Prostate gland (tissue), 2 donors: ENCODE data around the gene C20orf96.

Experiments used
- CTCF ChIP-seq, 4 experiments: fragments of 200-600 bp in 2 of 4; fragments of 450-650 bp in 2 of 4; sonication (generic) in 2 of 4; IDR thresholded peaks; 1 replicate in 3 of 4; 2 replicates in 1 of 4; pipeline ENCODE4 v1.5.1; 2016 to 2019; ENCODE audit warnings: antibody characterized with exemption in 4 of 4, mild to moderate bottlenecking in 2 of 4, moderate library complexity in 2 of 4
- POLR2A ChIP-seq: fragments of 450-650 bp; IDR thresholded peaks from one replicate; pipeline ENCODE4 v1.6.1; 2016; ENCODE audit warnings: antibody characterized with exemption, mild to moderate bottlenecking
- POLR2AphosphoS5 ChIP-seq: sonication (generic); formaldehyde crosslinking; IDR thresholded peaks from one replicate; pipeline ENCODE4 v1.6.1; 2017; ENCODE audit warnings: antibody characterized with exemption

GRCh38 chr20:271069-271468 lies 19.5 kb downstream of the C20orf96 start:
- TF ChIP-seq CTCF (IDR thresholded peaks at IDR 0.05): no peak
- TF ChIP-seq POLR2A: no peak
- TF ChIP-seq POLR2AphosphoS5: no peak
